Central memory CD8-positive, alpha-beta T cell (primary cell): Measurements from ENCODE around the gene ZFPM1.

ENCODE experiments used
- ATAC-seq: fragments of 150-1000 bp; cut with Tn5 transposase; replicated peaks from 2 replicates; pipeline ENCODE4 v1.10.0; 2022; ENCODE audit warnings: mild to moderate bottlenecking, moderate FRiP score, moderate number of reproducible peaks; ENCODE audit not compliant: poor library complexity, severe bottlenecking; ENCODE audit errors: extremely low read depth
- DNase-seq, 2 donors: peaks; one replicate each; pipeline ENCODE4 v3.0.0; 2021; ENCODE audit warnings: low spot score in 2 of 2
- H3K27ac Mint-ChIP-seq: one replicate; pipeline ENCODE4 v1.8.0; 2022; ENCODE audit warnings: low read depth, mild to moderate bottlenecking, moderate library complexity, mixed read lengths
- H3K27me3 Mint-ChIP-seq: one replicate; pipeline ENCODE4 v1.8.0; 2022; ENCODE audit warnings: mixed read lengths
- H3K36me3 Mint-ChIP-seq: one replicate; pipeline ENCODE4 v1.8.0; 2022; ENCODE audit warnings: mild to moderate bottlenecking, moderate library complexity, mixed read lengths; ENCODE audit not compliant: insufficient read depth
- H3K4me1 Mint-ChIP-seq: one replicate; pipeline ENCODE4 v1.8.0; 2022; ENCODE audit warnings: mixed read lengths
- H3K4me3 Mint-ChIP-seq: one replicate; pipeline ENCODE4 v1.8.0; 2022; ENCODE audit warnings: mild to moderate bottlenecking, moderate library complexity, mixed read lengths
- H3K9me3 Mint-ChIP-seq: one replicate; pipeline ENCODE4 v1.8.0; 2022; ENCODE audit warnings: mixed read lengths

Gene ZFPM1

DNA sequence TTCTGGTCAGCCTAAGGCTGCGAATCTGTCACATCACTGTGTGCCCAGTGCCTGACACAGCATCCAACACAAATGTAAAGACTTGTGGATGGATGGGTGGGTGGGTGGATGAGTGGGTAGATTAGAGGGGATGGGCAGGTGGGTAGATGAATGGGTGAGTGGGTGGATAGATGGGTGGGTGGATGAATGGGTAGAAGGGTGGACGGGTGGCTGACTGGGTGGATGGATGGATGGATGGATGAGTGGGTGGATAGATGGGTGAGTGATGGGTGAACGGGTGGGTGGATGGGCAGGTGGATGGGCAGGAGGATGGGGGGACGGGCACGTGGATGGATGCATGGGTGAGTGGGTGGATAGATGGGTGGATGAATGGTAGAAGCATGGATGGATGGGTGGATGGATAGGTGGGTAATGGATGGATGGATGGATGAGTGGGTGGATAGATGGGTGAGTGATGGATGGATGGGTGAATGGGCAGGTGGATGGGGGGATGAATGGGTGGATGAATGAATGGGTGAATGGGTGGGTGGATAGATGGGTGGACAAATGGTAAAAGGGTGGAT lies 31.1 kb upstream of the ZFPM1 start:
- peaks cover 8% of the 10 kb centered on the region for H3K4me1 Mint-ChIP-seq
- DNase-seq (no peak), ATAC-seq (no peak)
- H3K27me3 Mint-ChIP-seq = no peaks in the 10 kb centered on the region
- H3K27ac Mint-ChIP-seq = no peak overlapping the region
- H3K36me3 Mint-ChIP-seq = no peaks in the 10 kb centered on the region
- no peak overlapping the region for H3K4me3 Mint-ChIP-seq
- no peaks in the 10 kb centered on the region for H3K9me3 Mint-ChIP-seq

GRCh38 chr16:88422733-88423447 lies 30.2 kb upstream of the ZFPM1 start:
- ATAC-seq = no peak
- Mint-ChIP-seq H3K36me3 (no peaks in the 10 kb centered on the region), H3K27ac (no peak overlapping the region), H3K9me3 (no peaks in the 10 kb centered on the region), H3K4me3 (no peak overlapping the region), H3K27me3 (no peaks in the 10 kb centered on the region), H3K4me1 (peaks cover 8% of the 10 kb centered on the region)
- no peak for DNase-seq

GRCh38 chr16:88423448-88423850 lies 29.6 kb upstream of the ZFPM1 start:
- DNase-seq (no peak), ATAC-seq (no peak)
- Mint-ChIP-seq H3K4me3 (no peak overlapping the region), H3K4me1 (peaks cover 8% of the 10 kb centered on the region), H3K27me3 (no peaks in the 10 kb centered on the region), H3K27ac (no peak overlapping the region), H3K9me3 (no peaks in the 10 kb centered on the region), H3K36me3 (no peaks in the 10 kb centered on the region)

- H3K27me3 Mint-ChIP-seq = no peaks in the 10 kb centered on the region
Measured at GRCh38 chr16:88424587-88425235, 28.4 kb upstream of the ZFPM1 start.

DNA sequence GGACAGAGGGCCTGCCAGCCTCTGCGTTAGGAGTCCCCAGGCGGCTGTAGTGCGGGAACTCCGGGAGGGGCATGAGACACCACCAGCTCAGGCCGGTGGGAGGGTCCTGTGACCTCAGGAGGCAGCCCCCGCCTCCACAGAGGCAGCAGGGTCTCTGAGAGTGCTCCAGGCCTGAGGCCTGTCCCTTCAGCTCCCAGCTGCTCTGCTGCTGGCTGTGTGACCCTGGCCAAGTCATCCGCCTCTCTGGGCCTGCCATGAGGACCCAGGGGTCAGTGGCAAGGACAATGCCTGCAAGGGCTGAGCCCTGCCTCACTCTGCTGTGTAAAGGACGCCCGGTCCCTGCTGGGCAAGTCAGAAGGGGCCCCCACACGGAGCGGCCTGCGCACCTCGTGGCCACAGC lies 27.1 kb upstream of the ZFPM1 start:
- H3K27ac Mint-ChIP-seq = no peak overlapping the region
- H3K4me3 Mint-ChIP-seq = no peak overlapping the region
- DNase-seq (no peak), ATAC-seq (no peak)
- H3K9me3 Mint-ChIP-seq = no peaks in the 10 kb centered on the region
- H3K27me3 Mint-ChIP-seq = no peaks in the 10 kb centered on the region
- peaks cover 8% of the 10 kb centered on the region for H3K4me1 Mint-ChIP-seq
- peaks cover 1% of the 10 kb centered on the region for H3K36me3 Mint-ChIP-seq

More at GRCh38 chr16:88424587-88425235, 28.4 kb upstream of the ZFPM1 start:
- H3K27ac Mint-ChIP-seq = peak overlapping the region; percentile 85
- H3K36me3 Mint-ChIP-seq = peaks cover 1% of the 10 kb centered on the region
- H3K4me1 Mint-ChIP-seq = peaks cover 8% of the 10 kb centered on the region
- H3K4me3 Mint-ChIP-seq = no peak overlapping the region
- no peaks in the 10 kb centered on the region for H3K9me3 Mint-ChIP-seq
- no peak for DNase-seq
- no peak for ATAC-seq

DNA sequence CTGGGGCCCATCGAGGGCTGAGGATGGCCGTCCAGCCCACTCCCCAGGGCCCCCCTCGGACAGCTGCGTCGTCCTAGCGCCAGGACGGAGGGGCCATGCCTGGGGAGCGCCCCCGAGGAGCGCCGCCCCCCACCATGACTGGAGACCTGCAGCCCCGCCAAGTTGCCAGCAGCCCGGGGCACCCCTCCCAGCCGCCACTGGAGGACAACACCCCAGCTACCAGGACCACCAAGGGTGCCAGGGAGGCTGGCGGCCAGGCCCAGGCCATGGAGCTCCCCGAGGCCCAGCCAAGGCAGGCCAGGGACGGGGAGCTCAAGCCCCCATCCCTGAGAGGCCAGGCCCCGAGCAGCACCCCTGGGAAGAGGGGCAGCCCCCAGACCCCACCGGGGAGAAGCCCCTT lies 25.7 kb upstream of the ZFPM1 start:
- peaks cover 1% of the 10 kb centered on the region for H3K36me3 Mint-ChIP-seq

DNA sequence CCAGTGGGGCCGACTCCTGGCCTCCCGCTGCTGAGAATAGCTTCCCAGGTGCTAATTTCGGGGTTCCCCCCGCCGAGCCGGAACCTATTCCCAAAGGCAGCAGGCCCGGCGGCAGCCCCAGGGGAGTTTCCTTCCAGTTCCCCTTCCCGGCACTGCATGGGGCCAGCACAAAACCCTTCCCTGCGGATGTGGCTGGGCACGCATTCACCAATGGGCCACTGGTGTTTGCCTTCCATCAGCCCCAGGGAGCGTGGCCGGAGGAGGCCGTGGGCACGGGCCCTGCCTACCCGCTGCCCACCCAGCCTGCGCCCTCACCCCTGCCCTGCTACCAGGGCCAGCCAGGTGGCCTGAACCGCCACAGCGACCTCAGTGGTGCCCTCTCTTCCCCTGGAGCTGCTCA lies 24.9 kb upstream of the ZFPM1 start:
- Mint-ChIP-seq H3K4me3 (no peak overlapping the region), H3K36me3 (peaks cover 1% of the 10 kb centered on the region), H3K27ac (no peak overlapping the region), H3K9me3 (no peaks in the 10 kb centered on the region), H3K27me3 (no peaks in the 10 kb centered on the region), H3K4me1 (peaks cover 8% of the 10 kb centered on the region)
- ATAC-seq (no peak), DNase-seq (no peak)

More for the DNA sequence above, 25.7 kb upstream of the ZFPM1 start:
- DNase-seq = no peak
- H3K9me3 Mint-ChIP-seq = no peaks in the 10 kb centered on the region
- H3K4me3 Mint-ChIP-seq = no peak overlapping the region
- H3K27me3 Mint-ChIP-seq = no peaks in the 10 kb centered on the region
- H3K4me1 Mint-ChIP-seq = peaks cover 8% of the 10 kb centered on the region
- no peak for ATAC-seq
- H3K27ac Mint-ChIP-seq = no peak overlapping the region

- no peak overlapping the region for H3K4me3 Mint-ChIP-seq
- H3K36me3 Mint-ChIP-seq = peaks cover 1% of the 10 kb centered on the region
- no peaks in the 10 kb centered on the region for H3K9me3 Mint-ChIP-seq
- peaks cover 8% of the 10 kb centered on the region for H3K4me1 Mint-ChIP-seq
- no peaks in the 10 kb centered on the region for H3K27me3 Mint-ChIP-seq
- ATAC-seq = no peak
- DNase-seq = no peak
- H3K27ac Mint-ChIP-seq = no peak overlapping the region
Measured at GRCh38 chr16:88428616-88429386, 24.3 kb upstream of the ZFPM1 start.

GRCh38 chr16:88429387-88430184 lies 23.5 kb upstream of the ZFPM1 start:
- Mint-ChIP-seq H3K27ac (no peak overlapping the region), H3K27me3 (no peaks in the 10 kb centered on the region), H3K9me3 (no peaks in the 10 kb centered on the region), H3K36me3 (peaks cover 1% of the 10 kb centered on the region), H3K4me1 (peaks cover 8% of the 10 kb centered on the region), H3K4me3 (peak overlapping the region; percentile 62)
- DNase-seq (no peak), ATAC-seq (no peak)

- H3K4me3 Mint-ChIP-seq = peak overlapping the region; percentile 62
- DNase-seq (no peak), ATAC-seq (peak; percentile 37)
- peaks cover 1% of the 10 kb centered on the region for H3K36me3 Mint-ChIP-seq
- no peaks in the 10 kb centered on the region for H3K27me3 Mint-ChIP-seq
- H3K4me1 Mint-ChIP-seq = peaks cover 4% of the 10 kb centered on the region
- no peak overlapping the region for H3K27ac Mint-ChIP-seq
- no peaks in the 10 kb centered on the region for H3K9me3 Mint-ChIP-seq
Measured at GRCh38 chr16:88430185-88430523, 22.9 kb upstream of the ZFPM1 start.

- Mint-ChIP-seq H3K27me3 (no peaks in the 10 kb centered on the region), H3K27ac (peak overlapping the region; percentile 55), H3K4me1 (peaks cover 5% of the 10 kb centered on the region), H3K4me3 (peak overlapping the region; percentile 62), H3K36me3 (peaks cover 4% of the 10 kb centered on the region), H3K9me3 (no peaks in the 10 kb centered on the region)
- ATAC-seq = peak; percentile 57
- DNase-seq = no peak
Measured at GRCh38 chr16:88430524-88431446, 22.3 kb upstream of the ZFPM1 start.
